ENCODE data around the gene CIBAR2. TPM values are rescaled to one million over a fixed set of nuclear protein-coding genes. Genes with fewer than 3 reads are reported as not detected.

The CIBAR2 gene
- total RNA-seq, 1 donor from 2014 or later = not detected

DNA sequence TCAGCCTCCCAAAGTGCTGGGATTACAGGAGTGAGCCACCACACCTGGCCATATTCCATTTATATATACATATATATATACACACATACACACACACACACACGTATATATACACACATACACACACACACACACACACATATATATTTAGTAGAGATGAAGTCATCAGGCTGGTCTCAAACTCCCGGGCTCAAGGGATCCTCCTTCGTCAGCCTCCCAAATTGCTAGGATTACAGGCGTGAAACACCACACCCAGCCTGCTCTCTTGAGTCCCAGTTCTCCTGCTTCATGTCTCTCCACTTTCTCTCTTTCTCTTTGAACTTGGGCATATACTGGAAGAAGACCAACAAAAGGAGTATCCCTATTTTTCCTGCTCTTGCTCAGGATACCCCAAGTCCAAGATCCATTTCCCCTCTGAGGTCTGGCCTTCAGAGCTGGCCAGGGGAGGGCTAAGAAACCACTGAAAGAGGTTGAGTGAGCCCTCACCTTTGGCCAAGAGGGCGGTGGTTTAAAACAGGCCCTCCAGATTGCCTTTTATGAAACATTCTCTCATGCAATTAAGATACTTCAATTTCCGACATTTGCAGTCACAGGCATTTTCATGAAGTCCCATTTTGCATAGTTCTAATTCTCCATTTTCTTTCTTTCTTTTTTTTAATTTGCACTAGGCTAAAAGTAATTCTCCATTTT, 37.9 kb downstream of the CIBAR2 start:
- Mint-ChIP-seq H3K27ac (ENCODE audit: unreplicated experiment) (no peak overlapping the region), H3K4me3 (ENCODE audit: unreplicated experiment) (no peak overlapping the region), H3K9me3 (ENCODE audit: unreplicated experiment) (peaks cover 3% of the 10 kb centered on the region), H3K27me3 (ENCODE audit: unreplicated experiment) (peaks cover 5% of the 10 kb centered on the region), H3K36me3 (ENCODE audit: unreplicated experiment) (peaks cover 16% of the 10 kb centered on the region), H3K4me1 (ENCODE audit: low read depth, unreplicated experiment) (no peaks in the 10 kb centered on the region)
- TF ChIP-seq, protein P1, sequence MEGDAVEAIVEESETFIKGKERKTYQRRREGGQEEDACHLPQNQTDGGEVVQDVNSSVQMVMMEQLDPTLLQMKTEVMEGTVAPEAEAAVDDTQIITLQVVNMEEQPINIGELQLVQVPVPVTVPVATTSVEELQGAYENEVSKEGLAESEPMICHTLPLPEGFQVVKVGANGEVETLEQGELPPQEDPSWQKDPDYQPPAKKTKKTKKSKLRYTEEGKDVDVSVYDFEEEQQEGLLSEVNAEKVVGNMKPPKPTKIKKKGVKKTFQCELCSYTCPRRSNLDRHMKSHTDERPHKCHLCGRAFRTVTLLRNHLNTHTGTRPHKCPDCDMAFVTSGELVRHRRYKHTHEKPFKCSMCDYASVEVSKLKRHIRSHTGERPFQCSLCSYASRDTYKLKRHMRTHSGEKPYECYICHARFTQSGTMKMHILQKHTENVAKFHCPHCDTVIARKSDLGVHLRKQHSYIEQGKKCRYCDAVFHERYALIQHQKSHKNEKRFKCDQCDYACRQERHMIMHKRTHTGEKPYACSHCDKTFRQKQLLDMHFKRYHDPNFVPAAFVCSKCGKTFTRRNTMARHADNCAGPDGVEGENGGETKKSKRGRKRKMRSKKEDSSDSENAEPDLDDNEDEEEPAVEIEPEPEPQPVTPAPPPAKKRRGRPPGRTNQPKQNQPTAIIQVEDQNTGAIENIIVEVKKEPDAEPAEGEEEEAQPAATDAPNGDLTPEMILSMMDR (IDR thresholded peaks at IDR 0.05; ENCODE audit: partially characterized antibody, unreplicated experiment) = no peak
- DNase-seq = no peak

DNA sequence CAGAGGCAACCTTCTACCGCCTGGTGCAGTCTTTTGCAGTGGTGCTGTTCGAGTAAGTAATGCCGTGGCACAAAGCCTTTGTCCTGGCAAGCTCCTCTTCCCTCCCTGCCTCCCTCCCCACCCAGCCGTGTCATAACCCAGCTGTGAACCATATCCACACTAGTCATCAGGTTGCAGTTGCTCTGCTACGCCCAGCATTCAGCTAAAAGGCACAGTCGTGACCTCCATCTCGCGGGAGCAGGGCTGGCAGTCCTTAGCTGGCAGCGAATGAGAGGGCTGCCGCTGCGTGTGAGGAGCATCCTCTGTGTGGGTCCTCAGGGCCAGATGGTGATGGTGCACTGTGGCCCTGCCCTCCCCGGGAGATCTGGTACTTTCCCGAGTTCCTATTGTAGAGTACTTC, 39.3 kb downstream of the CIBAR2 start:
- TF ChIP-seq, protein P1 (IDR thresholded peaks at IDR 0.05; ENCODE audit: partially characterized antibody, unreplicated experiment) = no peak
- no peak overlapping the region for H3K4me3 Mint-ChIP-seq (ENCODE audit: unreplicated experiment)
- no peaks in the 10 kb centered on the region for H3K4me1 Mint-ChIP-seq (ENCODE audit: low read depth, unreplicated experiment)
- no peak for DNase-seq
- H3K36me3 Mint-ChIP-seq (ENCODE audit: unreplicated experiment) = peaks cover 7% of the 10 kb centered on the region
- no peak overlapping the region for H3K27ac Mint-ChIP-seq (ENCODE audit: unreplicated experiment)
- peaks cover 2% of the 10 kb centered on the region for H3K27me3 Mint-ChIP-seq (ENCODE audit: unreplicated experiment)
- H3K9me3 Mint-ChIP-seq (ENCODE audit: unreplicated experiment) = peaks cover 3% of the 10 kb centered on the region

DNA sequence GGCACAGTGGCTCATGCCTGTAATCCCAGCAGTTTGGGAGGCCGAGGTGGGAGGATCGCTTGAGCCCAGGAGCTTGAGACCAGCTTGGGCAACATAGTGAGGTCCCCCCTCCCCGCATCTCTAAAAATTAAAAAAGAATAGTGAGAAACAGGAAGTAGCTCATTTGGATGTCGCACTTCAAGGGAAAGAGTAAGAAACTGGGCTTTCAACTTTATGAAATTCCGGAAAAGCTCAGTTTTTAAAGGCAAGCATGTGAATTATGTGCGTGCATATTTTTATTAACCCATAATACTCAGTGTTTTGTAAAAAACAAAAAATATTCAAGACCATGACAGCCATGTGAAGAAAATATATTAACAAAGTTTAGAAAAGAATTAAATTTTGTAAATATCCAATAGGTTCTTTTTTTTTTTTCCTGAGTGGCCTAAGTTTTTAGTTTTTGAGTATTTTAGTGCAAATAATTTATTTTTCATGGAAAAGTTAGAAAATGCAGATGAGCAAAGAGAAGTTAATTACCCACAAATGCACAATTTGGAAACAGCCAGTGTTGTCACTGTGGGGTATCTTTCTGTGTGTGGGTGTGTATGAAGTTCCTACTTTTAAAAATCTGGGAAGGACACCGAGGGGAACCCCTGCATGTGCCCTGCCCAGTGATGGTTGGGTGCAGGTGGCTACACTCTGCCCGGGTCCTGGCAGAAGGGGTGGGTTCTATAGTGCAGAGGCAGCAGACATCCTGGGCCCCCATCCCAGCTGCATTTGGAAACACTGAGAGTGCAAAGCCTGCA, 40.0 kb downstream of the CIBAR2 start:
- H3K36me3 Mint-ChIP-seq (ENCODE audit: unreplicated experiment) = peaks cover 4% of the 10 kb centered on the region
- H3K4me1 Mint-ChIP-seq (ENCODE audit: low read depth, unreplicated experiment) = no peaks in the 10 kb centered on the region
- DNase-seq = no peak
- TF ChIP-seq, protein P1 (IDR thresholded peaks at IDR 0.05; ENCODE audit: partially characterized antibody, unreplicated experiment) = no peak
- no peak overlapping the region for H3K4me3 Mint-ChIP-seq (ENCODE audit: unreplicated experiment)
- peaks cover 2% of the 10 kb centered on the region for H3K27me3 Mint-ChIP-seq (ENCODE audit: unreplicated experiment)
- peaks cover 3% of the 10 kb centered on the region for H3K9me3 Mint-ChIP-seq (ENCODE audit: unreplicated experiment)
- no peak overlapping the region for H3K27ac Mint-ChIP-seq (ENCODE audit: unreplicated experiment)

DNA sequence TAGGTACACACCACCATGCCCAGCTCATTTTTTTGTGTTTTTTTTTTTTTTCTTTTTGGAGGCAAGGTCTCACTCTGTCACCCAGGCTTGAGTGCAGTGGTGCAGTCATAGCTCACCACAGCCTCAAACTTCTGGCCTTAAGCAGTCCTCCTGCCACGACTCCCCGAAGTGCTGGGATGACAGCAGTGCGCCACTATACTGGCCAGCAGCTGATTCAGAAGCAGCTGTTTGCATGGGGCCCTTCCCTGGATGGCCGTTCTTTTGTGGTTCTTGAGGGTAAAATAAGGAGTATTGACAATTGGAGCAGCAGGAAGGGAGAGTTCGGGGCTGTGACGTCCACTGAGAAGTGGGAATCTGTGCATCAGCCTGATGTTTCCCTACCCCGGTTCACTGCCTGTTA, 43.1 kb downstream of the CIBAR2 start:
- TF ChIP-seq, protein P1 (IDR thresholded peaks at IDR 0.05; ENCODE audit: partially characterized antibody, unreplicated experiment) = no peak
- H3K27ac Mint-ChIP-seq (ENCODE audit: unreplicated experiment) = no peak overlapping the region
- peaks cover 4% of the 10 kb centered on the region for H3K36me3 Mint-ChIP-seq (ENCODE audit: unreplicated experiment)
- H3K4me1 Mint-ChIP-seq (ENCODE audit: low read depth, unreplicated experiment) = peaks cover 14% of the 10 kb centered on the region
- H3K4me3 Mint-ChIP-seq (ENCODE audit: unreplicated experiment) = no peak overlapping the region
- peaks cover 4% of the 10 kb centered on the region for H3K9me3 Mint-ChIP-seq (ENCODE audit: unreplicated experiment)
- no peak for DNase-seq
- H3K27me3 Mint-ChIP-seq (ENCODE audit: unreplicated experiment) = peaks cover 2% of the 10 kb centered on the region

DNA sequence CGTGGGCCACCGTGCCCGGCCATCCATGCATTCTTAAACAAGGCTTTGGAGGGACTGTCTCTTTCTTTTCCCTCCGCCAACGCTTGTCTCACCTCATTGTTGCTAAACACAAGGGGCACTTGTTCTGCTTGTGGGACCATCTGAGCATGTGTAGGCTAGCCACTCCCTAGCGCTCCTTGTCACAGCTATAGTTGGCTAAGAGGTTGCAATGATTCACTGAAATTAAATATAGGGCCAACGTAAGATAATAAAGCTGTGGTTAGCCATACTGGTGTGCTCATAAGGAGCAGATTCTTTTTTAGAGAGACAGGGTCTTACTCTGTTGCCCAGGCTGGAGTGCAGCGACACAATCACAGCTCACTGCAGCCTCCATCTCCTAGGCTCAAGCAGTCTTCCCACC, 43.5 kb downstream of the CIBAR2 start:
- Mint-ChIP-seq H3K4me1 (ENCODE audit: low read depth, unreplicated experiment) (peaks cover 14% of the 10 kb centered on the region), H3K36me3 (ENCODE audit: unreplicated experiment) (peaks cover 4% of the 10 kb centered on the region), H3K27ac (ENCODE audit: unreplicated experiment) (no peak overlapping the region), H3K9me3 (ENCODE audit: unreplicated experiment) (peaks cover 4% of the 10 kb centered on the region), H3K4me3 (ENCODE audit: unreplicated experiment) (no peak overlapping the region), H3K27me3 (ENCODE audit: unreplicated experiment) (peaks cover 2% of the 10 kb centered on the region)
- TF ChIP-seq, protein P1 (IDR thresholded peaks at IDR 0.05; ENCODE audit: partially characterized antibody, unreplicated experiment) = no peak
- no peak for DNase-seq
